Measurements from ENCODE around the gene ELMOD3.

DNA sequence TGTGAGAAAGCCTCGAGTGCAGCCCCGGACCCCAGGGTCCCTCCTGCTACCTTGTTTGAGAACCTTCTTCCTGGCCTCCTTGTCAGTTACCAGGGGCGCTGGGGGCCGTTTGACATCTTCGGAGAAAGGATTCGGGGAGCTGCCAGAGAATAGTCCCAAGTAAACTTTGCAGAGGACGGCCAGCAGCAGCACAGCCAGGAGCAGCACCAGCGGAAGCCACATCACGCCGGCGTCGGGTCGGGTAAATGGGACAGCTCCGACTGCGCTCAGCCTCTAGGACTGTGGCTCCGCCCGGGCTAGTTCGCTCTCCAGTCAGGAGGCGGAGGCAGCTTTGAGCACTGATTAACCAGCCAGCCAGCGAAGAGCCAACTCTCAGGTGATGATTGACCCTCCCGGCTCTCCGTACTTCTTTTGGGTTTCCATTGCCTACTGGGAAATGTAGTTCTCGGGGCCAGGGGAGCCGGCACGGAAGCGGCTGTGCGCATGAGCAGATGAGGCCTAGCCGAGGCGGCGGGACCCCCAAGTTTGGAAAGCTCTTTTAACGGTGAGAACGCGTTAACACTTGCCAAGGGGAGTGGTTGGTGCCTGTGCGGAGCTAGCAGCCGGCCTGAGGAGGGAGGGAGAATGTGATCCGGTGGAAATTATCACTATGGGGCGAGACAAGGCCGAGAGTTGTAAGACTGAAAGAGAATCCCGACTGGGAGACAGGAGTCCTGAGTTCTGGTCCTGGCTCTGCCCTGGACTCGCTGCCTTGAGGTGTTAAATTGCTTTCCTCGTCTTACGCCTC is at the start of gene ELMOD3, which contains the start of gene RETSAT:
- TF ChIP-seq, protein P1, sequence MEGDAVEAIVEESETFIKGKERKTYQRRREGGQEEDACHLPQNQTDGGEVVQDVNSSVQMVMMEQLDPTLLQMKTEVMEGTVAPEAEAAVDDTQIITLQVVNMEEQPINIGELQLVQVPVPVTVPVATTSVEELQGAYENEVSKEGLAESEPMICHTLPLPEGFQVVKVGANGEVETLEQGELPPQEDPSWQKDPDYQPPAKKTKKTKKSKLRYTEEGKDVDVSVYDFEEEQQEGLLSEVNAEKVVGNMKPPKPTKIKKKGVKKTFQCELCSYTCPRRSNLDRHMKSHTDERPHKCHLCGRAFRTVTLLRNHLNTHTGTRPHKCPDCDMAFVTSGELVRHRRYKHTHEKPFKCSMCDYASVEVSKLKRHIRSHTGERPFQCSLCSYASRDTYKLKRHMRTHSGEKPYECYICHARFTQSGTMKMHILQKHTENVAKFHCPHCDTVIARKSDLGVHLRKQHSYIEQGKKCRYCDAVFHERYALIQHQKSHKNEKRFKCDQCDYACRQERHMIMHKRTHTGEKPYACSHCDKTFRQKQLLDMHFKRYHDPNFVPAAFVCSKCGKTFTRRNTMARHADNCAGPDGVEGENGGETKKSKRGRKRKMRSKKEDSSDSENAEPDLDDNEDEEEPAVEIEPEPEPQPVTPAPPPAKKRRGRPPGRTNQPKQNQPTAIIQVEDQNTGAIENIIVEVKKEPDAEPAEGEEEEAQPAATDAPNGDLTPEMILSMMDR (conservative IDR thresholded peaks at IDR 0.05): no peak
- peak; percentile 98 for TF ChIP-seq ZFX (IDR thresholded peaks at IDR 0.05)
